GM18511 (cell line): ENCODE measurements around the gene CPNE2.
"Not testable (repeated sequence)": the region's sequence is repeated elsewhere in the genome, so short reads cannot be mapped to it uniquely, and the experiment has no call there.

ENCODE experiments used
- ATAC-seq: cut with Tn5 transposase; IDR thresholded peaks from one replicate; pipeline ENCODE4 v1.9.1; 2021; ENCODE audit warnings: mild to moderate bottlenecking, moderate library complexity; ENCODE audit not compliant: unreplicated experiment

CPNE2 gene

DNA sequence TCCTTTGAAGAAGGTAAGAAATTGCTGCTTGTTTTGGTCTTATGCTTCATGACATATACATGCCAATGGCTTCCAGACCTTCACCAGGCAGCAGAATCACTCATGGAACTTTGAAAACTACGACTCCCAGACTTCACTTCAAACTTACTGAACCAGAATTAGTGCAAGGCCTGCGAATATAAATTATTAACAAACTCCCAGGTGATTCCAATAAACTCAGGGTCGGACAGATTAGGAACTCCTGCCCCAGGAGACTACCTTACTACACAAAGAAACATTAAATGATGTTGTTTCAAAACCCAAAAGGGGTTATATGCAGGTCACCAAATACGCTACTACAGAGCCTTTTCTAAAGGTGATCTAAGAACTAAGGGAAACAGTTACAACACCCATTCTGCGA, 73.1 kb downstream of the CPNE2 start:
- ATAC-seq: no peak

DNA sequence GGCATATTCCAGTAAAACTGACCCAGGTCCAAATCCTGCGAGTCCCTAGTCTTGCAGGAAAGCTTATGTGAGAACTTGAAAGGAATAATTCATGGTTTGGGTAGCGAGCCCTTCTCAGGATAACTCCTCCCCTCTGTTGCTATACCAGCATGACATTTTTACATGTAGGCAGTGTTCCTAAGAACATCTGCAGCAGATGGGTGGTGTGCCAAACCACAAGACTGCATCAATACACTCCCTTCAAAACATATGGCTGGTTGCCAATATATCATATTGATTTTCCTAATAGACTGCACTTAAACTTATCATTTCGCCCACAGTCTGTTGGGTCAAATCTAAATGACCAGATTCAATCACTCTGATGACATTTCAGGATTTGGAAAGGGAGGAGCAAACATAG, 73.6 kb downstream of the CPNE2 start:
- ATAC-seq: no peak

- ATAC-seq: no peak
Observed at GRCh38 chr16:57166451-57166850, 74.1 kb downstream of the CPNE2 start.

- no peak for ATAC-seq
Observed at GRCh38 chr16:57166951-57167350, 74.6 kb downstream of the CPNE2 start.

- ATAC-seq: no peak
Observed at GRCh38 chr16:57167538-57167937, 75.2 kb downstream of the CPNE2 start.

DNA sequence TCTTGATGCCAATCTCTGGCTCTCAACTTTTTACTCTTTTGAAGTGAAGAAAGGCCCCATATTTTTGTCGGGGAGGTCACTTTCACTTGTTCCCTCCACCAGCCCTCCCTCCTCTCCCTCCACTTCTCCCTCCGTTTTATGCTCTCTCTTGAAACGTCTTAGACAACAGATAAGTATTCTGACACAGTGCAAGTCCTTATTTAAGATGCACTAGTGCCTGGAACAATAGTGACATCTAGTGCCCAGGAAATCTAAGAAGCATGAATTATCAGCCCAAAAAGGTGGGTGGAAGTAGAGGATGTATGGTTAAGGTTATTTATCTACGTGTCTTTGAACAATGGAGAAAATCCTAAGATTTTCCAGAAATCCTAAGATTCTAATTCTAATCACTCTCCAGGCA, 75.6 kb downstream of the CPNE2 start:
- no peak for ATAC-seq

DNA sequence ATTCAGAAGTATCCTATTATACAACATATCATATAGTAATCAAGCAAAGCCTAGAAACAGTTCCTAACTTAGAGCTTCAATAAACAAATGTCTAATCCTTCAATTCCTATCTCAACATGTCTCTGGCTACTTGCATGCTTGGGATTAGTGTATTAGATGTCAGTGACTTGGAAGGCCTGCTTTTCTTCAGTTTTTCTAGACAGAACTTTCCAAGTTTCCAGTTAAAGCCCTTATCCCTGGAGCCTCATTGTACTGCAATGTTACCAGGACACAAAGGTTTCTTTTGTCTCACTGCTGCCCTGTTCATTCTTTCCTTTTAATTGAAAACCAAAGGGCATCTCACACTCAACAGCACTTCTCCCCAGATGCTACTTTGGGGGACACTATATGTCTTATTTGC, 76.9 kb downstream of the CPNE2 start:
- ATAC-seq: no peak

- no peak for ATAC-seq
Observed at GRCh38 chr16:57172721-57173290, 80.4 kb downstream of the CPNE2 start.

DNA sequence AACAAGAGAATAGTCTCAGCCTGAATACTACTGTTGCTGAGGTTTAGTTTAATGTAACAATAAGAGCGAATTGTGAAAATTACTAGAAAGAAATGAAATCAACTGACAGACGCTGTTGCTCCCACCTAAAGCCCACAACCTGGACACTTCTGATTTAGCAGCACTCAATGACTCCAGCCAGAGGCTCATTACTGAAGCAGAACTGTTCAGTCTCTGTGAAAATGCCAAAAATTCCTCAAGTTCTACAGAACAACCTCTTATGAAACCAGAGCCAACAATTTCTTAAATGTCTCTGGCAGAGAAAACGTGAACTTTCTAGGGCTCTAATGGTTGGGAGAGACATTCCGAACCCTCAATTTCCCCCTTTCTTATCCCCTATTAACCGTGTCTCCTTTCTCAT, 83.5 kb downstream of the CPNE2 start:
- ATAC-seq: no peak

GRCh38 chr16:57178196-57178595, 85.8 kb downstream of the CPNE2 start:
- ATAC-seq: no peak

GRCh38 chr16:57178793-57179212, 86.4 kb downstream of the CPNE2 start:
- no peak for ATAC-seq

- no peak for ATAC-seq
Observed at GRCh38 chr16:57179215-57179828, 86.9 kb downstream of the CPNE2 start.

DNA sequence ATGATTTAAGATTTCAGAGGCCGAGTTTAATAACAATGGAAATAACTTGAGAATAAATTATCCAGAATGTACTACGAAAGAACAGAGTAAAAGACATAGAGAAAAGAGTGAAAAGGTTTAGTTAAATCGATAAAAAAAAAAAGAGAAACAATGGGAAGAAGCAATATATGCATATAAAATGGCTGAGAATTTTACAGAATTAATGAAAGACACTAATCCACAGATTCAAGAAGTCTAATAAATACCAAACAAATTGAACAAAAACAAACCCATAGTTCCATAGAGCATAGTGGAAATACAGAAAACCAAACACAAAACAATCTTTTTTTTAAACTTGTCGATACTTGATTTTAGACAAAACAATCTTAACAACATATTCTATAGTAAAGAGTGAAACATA, 91.7 kb downstream of the CPNE2 start:
- no peak for ATAC-seq

DNA sequence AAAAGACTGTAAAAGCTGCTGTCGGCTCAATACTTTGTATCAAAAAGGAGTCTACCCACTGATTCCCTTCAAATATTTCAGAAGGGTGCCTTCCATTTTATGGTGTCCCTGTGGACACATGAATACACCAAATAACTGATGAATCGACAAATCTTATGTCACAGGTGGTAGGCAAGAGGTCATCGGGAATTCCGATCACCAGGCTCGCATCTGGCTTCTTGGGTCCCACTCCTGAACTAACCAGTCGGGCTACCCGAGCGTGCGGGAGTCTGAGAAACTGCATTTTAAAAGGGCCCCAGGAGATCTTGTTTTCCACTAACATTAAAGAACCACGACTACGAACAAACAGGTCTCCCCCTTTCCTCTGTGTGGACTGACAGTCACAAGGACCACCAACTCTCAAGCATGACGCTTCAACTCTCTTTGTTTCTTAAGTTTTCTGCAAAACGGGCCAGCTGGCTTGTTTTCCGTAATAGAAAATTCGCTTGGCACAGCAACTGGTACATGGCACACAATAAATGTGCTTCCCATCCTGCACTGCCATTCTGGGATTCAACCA, 92.6 kb downstream of the CPNE2 start:
- ATAC-seq: no peak

- peak; percentile 43 for ATAC-seq
Observed at GRCh38 chr16:57185446-57185944, 93.1 kb downstream of the CPNE2 start.

DNA sequence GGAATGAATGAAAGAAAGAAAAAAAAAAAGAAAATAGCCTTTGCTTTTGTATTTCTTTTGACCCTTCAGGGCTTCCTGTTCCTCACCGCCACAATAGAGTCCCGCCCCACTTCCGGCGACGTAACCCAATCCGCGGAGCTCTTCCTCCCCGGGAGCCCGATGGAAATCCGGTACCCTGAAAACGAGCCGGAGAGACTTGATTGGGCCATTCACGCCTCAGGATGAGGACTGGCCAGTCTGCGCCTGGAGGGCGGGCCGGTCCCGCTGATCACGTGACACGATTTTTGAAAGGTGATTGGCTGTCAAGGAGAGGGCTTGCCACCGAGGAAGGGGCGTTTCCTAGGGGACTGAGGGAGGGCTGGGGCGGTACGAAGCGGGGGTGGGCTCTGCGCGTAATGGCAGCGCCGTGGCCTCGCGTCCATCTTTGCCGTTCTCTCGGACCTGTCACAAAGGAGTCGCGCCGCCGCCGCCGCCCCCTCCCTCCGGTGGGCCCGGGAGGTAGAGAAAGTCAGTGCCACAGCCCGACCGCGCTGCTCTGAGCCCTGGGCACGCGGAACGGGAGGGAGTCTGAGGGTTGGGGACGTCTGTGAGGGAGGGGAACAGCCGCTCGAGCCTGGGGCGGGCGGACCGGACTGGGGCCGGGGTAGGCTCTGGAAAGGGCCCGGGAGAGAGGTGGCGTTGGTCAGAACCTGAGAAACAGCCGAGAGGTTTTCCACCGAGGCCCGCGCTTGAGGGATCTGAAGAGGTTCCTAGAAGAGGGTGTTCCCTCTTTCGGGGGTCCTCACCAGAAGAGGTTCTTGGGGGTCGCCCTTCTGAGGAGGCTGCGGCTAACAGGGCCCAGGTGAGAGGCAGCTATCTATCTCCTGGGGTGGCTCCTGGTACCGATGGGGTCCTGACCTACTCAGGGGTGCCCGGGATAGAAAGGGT, 93.8 kb downstream of the CPNE2 start, which contains the start of the genes PSME3IP1 and RSPRY1:
Gene PSME3IP1 (minus strand): TSS at position 95 of the 927 bp plus-strand sequence. CDS start 12,185 bp downstream, outside the sequence.
Gene RSPRY1 (plus strand): TSS at position 385 of the 927 bp plus-strand sequence. CDS start 18,330 bp downstream, outside the sequence.
- ATAC-seq: peak; percentile 92

DNA sequence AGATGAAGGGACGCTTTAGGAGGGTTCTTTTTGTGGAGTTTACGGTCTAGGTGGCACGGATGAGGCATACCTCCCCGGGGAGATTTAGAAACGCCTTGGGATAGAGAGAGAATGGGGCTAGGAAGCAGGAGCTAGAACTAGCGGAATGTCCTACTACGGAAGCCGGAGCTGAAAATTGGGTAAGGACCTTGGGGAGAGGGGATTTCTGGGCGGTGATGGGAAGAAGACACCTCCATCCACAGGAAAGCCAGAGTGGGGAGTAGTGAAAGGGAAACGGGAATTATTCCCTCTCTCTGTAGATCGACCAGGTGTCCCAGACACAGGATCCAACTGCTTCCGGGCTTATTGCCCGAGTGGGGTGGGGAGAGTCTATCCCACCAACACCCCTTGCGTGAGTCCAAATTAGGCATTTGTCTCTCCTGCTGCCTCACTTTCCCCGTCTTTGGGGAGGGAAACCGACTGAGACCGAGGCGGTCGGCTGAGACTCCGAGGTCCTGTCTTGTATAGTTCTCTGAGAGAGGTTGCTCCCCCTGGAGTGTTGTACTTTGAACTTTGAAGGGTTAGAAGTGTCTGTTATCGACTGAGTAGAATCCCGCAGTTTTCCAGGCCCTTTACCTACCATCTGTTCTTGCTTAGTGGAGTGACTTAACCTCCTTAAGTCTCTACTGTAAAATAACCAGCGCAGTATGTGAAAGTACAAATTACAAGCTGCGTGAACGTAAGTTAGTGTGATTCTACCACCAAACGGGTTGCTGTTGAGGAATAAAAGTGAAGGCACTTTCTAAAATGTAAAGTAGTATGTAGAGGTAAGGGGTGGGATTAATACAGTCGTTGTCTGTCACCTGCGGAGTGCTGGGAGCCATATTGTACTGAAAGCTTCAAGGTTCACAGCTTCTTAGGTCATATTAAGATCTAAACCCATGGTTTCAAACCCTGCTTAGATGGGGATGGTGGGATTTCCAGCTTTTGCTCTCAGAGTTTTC, 94.8 kb downstream of the CPNE2 start:
- ATAC-seq: no peak

DNA sequence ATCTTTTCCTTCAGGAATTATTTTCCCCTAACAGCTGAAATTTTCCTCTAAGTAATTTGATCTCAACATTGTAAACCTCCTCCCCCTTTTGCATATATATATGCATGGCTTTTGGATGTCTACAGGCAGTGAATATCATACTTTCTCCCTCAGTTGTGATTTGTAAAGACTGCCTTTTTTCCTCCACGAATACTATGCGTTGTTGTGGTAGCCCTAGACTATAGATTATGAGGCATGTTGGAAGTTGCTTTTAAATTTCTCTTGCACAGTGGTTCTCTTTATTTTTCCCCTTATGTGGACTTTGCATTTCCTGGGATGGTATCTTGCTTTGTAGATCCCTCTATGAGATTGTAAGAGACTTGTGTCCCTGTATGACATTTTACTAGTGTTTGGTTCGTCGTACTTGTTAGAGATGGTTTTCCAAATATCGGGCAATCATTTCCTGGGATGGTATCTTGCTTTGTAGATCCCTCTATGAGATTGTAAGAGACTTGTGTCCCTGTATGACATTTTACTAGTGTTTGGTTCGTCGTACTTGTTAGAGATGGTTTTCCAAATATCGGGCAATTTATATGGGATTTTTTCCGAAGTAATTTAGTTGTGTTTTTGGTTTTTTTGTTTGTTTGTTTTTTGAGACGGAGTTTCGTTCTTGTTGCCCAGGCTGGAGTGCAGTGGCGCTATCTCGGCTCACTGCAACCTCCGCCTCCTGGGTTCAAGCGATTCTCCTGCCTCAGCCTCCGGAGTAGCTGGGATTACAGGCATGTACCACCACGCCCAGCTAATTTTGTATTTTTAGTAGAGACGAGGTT, 95.7 kb downstream of the CPNE2 start:
- not testable (repeated sequence) for ATAC-seq

GRCh38 chr16:57188711-57189002, 96.3 kb downstream of the CPNE2 start:
- no peak for ATAC-seq
